NB4 (cell line): ENCODE measurements around the gene B9D1.

Experiments used
- DNase-seq: peaks from one replicate; pipeline ENCODE4 v3.0.0; 2010; ENCODE audit warnings: low read depth
- H3K4me3 ChIP-seq: one replicate; pipeline ENCODE4 v1.5.1; 2011; ENCODE audit warnings: mild to moderate bottlenecking, low read depth, low read length, moderate library complexity
- CTCF ChIP-seq: IDR thresholded peaks from one replicate; pipeline ENCODE4 v1.5.1; 2012; ENCODE audit warnings: low read depth, low read length
- MAX ChIP-seq: IDR thresholded peaks from 2 replicates; pipeline ENCODE4 v1.6.1; 2011; ENCODE audit warnings: low read depth, low read length
- MYC ChIP-seq: IDR thresholded peaks from 2 replicates; pipeline ENCODE4 v1.6.1; 2011; ENCODE audit warnings: low read depth, low read length
- POLR2A ChIP-seq: IDR thresholded peaks from 2 replicates; pipeline ENCODE4 v1.6.1; 2011; ENCODE audit warnings: mild to moderate bottlenecking; ENCODE audit not compliant: insufficient read length; ENCODE audit errors: extremely low read depth

The B9D1 gene

DNA sequence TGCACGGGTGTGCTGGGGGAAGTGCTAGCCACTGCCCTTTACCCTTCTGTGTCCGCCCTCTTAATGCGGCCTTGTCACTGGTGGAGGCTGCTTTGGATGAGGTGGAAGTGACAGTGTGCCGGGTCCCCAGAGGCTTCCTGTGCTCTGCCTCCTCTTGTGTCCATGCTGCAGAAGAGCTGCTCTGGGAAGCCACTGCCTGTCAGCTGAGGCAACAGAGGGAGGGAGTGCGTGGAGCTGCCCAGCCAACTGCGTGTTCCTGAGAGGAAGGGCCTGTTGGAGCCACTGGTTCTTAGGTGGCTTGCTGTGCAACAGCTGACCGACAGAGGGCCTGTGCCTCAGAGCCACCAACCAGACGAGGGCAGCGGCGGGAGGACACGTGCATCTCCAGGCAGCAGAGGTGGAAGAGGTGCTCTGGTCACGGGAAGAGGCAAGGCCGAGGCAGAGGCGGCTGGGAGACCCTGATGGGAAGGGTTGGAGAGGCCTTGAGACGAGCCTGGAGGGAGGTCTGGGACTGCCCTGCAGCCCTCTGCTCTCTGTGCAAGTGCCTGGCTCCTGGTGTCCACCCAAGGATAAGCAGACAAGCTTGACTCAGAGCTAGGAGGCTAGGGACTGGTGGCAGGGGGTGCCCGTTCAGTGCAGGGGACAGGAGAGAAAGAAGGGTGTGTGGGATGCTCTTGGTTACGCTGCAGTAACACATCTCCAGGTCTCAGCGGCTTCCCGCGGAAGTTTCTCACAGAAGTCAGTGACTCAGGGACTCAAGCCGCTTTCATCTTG is 25.4 kb downstream of the B9D1 start:
- no peak for TF ChIP-seq MYC
- TF ChIP-seq MAX: no peak
- DNase-seq: no peak

GRCh38 chr17:19335951-19336631 is 26.4 kb downstream of the B9D1 start:
- H3K4me3 ChIP-seq: no peak overlapping the region
- TF ChIP-seq CTCF: no peak
- no peak for TF ChIP-seq POLR2A
- TF ChIP-seq MYC: no peak
- TF ChIP-seq MAX: no peak
- no peak for DNase-seq

More for the DNA sequence above, 25.4 kb downstream of the B9D1 start:
- no peak overlapping the region for H3K4me3 ChIP-seq

GRCh38 chr17:19334331-19334730 is 28.2 kb downstream of the B9D1 start:
- DNase-seq: no peak
- H3K4me3 ChIP-seq: no peak overlapping the region
- TF ChIP-seq POLR2A: no peak
- no peak for TF ChIP-seq MAX
- no peak for TF ChIP-seq CTCF
- no peak for TF ChIP-seq MYC

DNA sequence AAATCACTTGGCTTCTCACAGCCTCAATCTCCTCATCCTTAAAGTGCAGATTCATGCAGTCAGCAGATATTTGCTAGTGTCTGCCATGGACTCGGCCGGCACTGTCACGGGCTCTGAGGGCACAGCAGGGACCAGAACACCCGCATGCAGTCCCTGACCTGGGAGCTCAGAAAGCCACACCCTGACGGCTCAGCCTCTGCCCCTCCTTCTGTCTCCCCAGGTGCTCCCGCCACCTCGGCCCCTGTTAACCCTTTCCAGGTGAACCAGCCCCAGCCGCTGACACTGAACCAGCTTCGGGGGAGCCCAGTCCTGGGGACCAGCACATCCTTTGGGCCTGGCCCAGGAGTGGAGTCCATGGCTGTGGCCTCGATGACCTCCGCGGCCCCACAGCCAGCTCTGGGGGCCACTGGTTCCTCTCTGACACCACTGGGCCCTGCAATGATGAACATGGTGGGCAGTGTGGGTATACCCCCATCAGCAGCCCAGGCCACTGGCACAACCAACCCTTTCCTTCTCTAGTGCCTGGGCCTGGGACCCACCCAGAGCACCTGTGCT is 28.7 kb downstream of the B9D1 start:
- H3K4me3 ChIP-seq: no peak overlapping the region
- no peak for DNase-seq
- no peak for TF ChIP-seq POLR2A
- no peak for TF ChIP-seq MYC
- TF ChIP-seq MAX: no peak
- TF ChIP-seq CTCF: no peak

DNA sequence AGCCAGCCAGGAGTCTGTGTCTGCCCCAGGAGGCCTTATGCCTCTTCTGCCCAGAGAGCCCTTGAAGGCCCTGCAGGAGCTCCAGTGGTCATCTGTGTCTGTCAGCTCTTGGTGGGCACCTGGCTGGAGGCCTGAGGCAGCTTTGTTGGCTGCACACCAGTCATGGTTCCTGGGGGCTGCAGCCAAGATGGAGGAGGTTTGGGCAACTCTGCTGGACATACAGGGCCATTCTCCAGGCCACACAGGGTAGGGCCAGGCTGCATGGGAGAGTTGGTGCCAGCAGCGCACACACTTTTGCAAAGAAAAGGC is 29.4 kb downstream of the B9D1 start:
- H3K4me3 ChIP-seq: no peak overlapping the region
- TF ChIP-seq MAX (no peak), POLR2A (no peak), CTCF (no peak), MYC (no peak)
- DNase-seq: no peak
